ENCODE data around the gene CTSZ.
"Not testable (repeated sequence)": the region's sequence is repeated elsewhere in the genome, so short reads cannot be mapped to it uniquely, and the experiment has no call there.

CTSZ gene

GRCh38 chr20:58969439-58969838 is 37.6 kb downstream of the CTSZ start:
- H3K36me3 ChIP-seq (replicated peaks), result no peaks in the 10 kb centered on the region
- no peak for TF ChIP-seq CTCF (IDR thresholded peaks at IDR 0.05; ENCODE audit: low read depth, low read length, missing control alignments)
- no peak for DNase-seq
- H3K27ac ChIP-seq, result no peak overlapping the region
- in situ Hi-C loops (cut with HindIII; ENCODE audit: low pct_ligation_motif_present, low sequenced_read_pairs), result no loop called here
- no peaks in the 10 kb centered on the region for H3K27me3 ChIP-seq (replicated peaks)
- H3K4me3 ChIP-seq (ENCODE audit: low read depth, low read length), result no peak overlapping the region

DNA sequence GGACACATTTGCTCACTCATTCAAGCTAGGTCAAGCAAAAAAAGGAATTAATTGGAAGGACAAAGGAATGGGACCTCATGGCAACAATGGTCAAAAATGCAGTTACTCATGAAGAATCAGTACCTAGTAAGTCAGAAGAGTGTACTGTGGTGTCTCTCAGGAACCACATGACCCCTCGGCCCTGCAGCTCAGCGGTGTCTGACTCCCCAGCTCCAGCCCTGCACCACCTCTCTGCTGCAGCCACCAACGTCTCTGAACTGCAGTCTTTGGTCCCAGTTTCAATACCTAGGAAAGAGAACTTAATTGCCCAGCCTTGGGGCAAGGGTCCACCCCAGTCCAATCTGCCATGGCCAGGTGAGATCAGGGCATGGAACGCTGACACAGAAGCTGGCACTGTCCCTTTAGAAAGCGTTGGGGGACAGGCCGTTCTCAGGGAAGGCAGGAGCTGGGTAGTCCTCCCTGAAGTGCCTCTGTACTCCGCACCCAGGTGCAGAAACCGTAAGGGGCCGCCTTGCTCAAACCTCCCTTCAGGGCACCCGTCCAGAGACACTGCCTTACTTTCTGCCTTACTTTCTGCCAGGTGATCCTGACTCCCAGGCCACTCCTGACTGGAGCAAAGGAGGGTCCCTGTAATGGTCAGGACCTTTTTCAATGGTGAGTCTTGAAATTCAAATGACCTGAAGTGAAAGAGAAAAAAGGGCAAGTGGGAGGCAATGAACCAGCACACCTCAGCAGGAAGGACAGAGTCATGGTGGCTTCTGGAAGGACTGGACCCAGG is 39.2 kb downstream of the CTSZ start:
- TF ChIP-seq CTCF (IDR thresholded peaks at IDR 0.05; ENCODE audit: low read depth, low read length, missing control alignments), result no peak
- Histone ChIP-seq H3K27ac (no peak overlapping the region), H3K36me3 (replicated peaks) (no peaks in the 10 kb centered on the region), H3K27me3 (replicated peaks) (no peaks in the 10 kb centered on the region), H3K4me3 (ENCODE audit: low read depth, low read length) (no peak overlapping the region)
- in situ Hi-C loops (cut with HindIII; ENCODE audit: low pct_ligation_motif_present, low sequenced_read_pairs), result no loop called here
- no peak for DNase-seq

GRCh38 chr20:58965270-58966064 is 41.6 kb downstream of the CTSZ start:
- no peaks in the 10 kb centered on the region for H3K36me3 ChIP-seq (replicated peaks)

GRCh38 chr20:58963922-58964321 is 43.1 kb downstream of the CTSZ start:
- H3K27me3 ChIP-seq (replicated peaks); H3K4me3 ChIP-seq (ENCODE audit: low read depth, low read length); in situ Hi-C loops (cut with HindIII; ENCODE audit: low pct_ligation_motif_present, low sequenced_read_pairs); DNase-seq; H3K27ac ChIP-seq; H3K36me3 ChIP-seq (replicated peaks): not testable (repeated sequence)

More at GRCh38 chr20:58965270-58966064, 41.6 kb downstream of the CTSZ start:
- Histone ChIP-seq H3K27me3 (replicated peaks) (no peaks in the 10 kb centered on the region), H3K4me3 (ENCODE audit: low read depth, low read length) (no peak overlapping the region), H3K27ac (no peak overlapping the region)
- no peak for TF ChIP-seq CTCF (IDR thresholded peaks at IDR 0.05; ENCODE audit: low read depth, low read length, missing control alignments)
- DNase-seq, result no peak
- in situ Hi-C loops (cut with HindIII; ENCODE audit: low pct_ligation_motif_present, low sequenced_read_pairs), result no loop called here

DNA sequence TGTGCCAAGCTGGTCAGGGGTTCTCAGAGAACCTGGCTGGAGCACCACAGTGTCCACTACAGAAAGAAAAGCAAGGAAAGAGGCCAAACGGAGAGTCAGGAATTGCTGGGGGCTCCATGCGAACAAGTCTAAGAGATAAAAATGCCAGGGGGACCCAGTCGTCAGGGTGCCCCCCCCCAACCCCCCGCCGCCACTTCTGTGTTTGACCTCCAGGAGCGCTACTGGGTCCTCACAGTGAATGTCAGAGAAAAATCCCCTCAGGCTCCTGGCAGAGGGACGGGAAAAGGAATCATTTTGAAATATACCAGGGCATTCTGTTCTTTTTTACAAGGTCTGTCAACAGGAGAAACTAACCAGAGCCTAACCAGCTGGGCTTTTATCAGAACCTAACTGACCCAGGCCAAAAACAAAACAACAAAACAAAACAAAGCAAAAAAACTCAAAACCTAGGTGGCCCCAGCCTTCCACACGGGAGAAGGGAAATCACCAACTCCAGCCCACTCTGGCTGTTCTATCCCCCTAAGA is 43.9 kb downstream of the CTSZ start:
- Histone ChIP-seq H3K27me3 (replicated peaks) (no peaks in the 10 kb centered on the region), H3K36me3 (replicated peaks) (no peaks in the 10 kb centered on the region), H3K4me3 (ENCODE audit: low read depth, low read length) (no peak overlapping the region), H3K27ac (no peak overlapping the region)
- DNase-seq, result no peak
- TF ChIP-seq CTCF (IDR thresholded peaks at IDR 0.05; ENCODE audit: low read depth, low read length, missing control alignments), result no peak
- in situ Hi-C loops (cut with HindIII; ENCODE audit: low pct_ligation_motif_present, low sequenced_read_pairs), result no loop called here

DNA sequence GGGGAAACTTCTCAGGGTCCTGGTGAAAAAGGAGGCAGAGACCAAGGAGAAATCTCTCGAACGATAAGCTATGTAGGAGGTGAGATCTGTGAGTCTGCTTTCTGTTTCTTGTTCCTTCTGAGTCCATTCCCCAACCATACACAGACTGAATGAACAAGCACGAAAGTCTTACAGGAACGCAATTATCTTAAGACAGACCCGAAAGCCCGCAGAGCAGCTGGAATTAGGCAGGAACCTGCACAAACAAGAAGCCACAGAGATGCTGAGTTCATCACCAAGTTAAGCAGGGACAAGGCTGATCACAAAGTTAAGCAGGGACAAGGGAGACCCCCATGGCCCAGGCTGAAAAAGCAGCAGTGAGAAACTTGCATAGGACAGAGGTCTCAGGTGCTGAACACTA is 47.4 kb downstream of the CTSZ start:
- Histone ChIP-seq H3K27ac (no peak overlapping the region), H3K36me3 (replicated peaks) (no peaks in the 10 kb centered on the region), H3K4me3 (ENCODE audit: low read depth, low read length) (no peak overlapping the region), H3K27me3 (replicated peaks) (no peaks in the 10 kb centered on the region)
- in situ Hi-C loops (cut with HindIII; ENCODE audit: low pct_ligation_motif_present, low sequenced_read_pairs), result no loop called here
- DNase-seq, result no peak
- TF ChIP-seq CTCF (IDR thresholded peaks at IDR 0.05; ENCODE audit: low read depth, low read length, missing control alignments), result no peak

Data from brain microvascular endothelial cell (primary cell).